GM12878 (cell line): ENCODE data around the gene BPIFB3. TPM values are rescaled to one million over a fixed set of nuclear protein-coding genes. Genes with fewer than 3 reads are reported as not detected.

Experiments
- ATAC-seq: fragments of 200-7000 bp; cut with Tn5 transposase; 3 replicates; pipeline ENCODE4 v1.9.1; 2020; ENCODE audit warnings: mild to moderate bottlenecking, moderate library complexity
- BruUV-seq: library from RNA; stranded (reverse); fragments of 400-500 nt; replicated peaks from 2 replicates; lab custom pipeline; 2021; lab: Mats Ljungman, UMichigan
- CTCF ChIA-PET: fragments of 300-600 bp; sonication (Branson Sonifier 250); formaldehyde crosslinking; extraction: SDS; loops from one replicate; lab custom pipeline; 2021; ENCODE audit warnings: inconsistent platforms; lab: Yijun Ruan, JAX
- POLR2A ChIA-PET: fragments of 350-600 bp; formaldehyde crosslinking; extraction: SDS; loops from one replicate; lab custom pipeline; 2021; ENCODE audit warnings: inconsistent platforms; lab: Charles Lee
- RAD21 ChIA-PET: fragments of 300-600 bp; sonication (Branson Sonifier 250); formaldehyde crosslinking; loops from one replicate; lab custom pipeline; 2023; ENCODE audit warnings: antibody characterized with exemption; ENCODE audit not compliant: unreplicated experiment; lab: Charles Lee
- SMC1A ChIA-PET: fragments of 300-600 bp; sonication (Branson Sonifier 250); formaldehyde crosslinking; loops from one replicate; lab custom pipeline; 2023; ENCODE audit not compliant: unreplicated experiment, uncharacterized antibody; lab: Charles Lee
- DNase-seq: peaks from one replicate; pipeline ENCODE4 v3.0.0-alpha.2; 2011; ENCODE audit warnings: low read depth, low spot score
- FAIRE-seq: peaks from 3 replicates; lab custom pipeline; 2011; peaks lifted over from hg19 to GRCh38; lab: Jason Lieb, UNC
- H2AFZ ChIP-seq: 2 replicates; pipeline ENCODE4 v1.6.0; 2011; ENCODE audit warnings: low read depth, low read length, control low read depth; ENCODE audit not compliant: control insufficient read depth
- H3K27ac ChIP-seq: 2 replicates; pipeline ENCODE4 v1.5.1; 2011; ENCODE audit warnings: control low read depth; ENCODE audit not compliant: control insufficient read depth, insufficient read depth
- H3K27me3 ChIP-seq, 2 experiments: replicated peaks in 1 of 2; 2 replicates each; pipeline versions ENCODE4 v1.6.0 to v1.6.1; 2011; ENCODE audit warnings: low read length in 1 of 2; ENCODE audit not compliant: control insufficient read depth in 2 of 2, insufficient read depth in 2 of 2
- H3K36me3 ChIP-seq, 2 experiments: 2 replicates each; pipeline ENCODE4 v1.5.1; 2011; ENCODE audit warnings: low read length in 1 of 2; ENCODE audit not compliant: control insufficient read depth in 2 of 2, insufficient read depth in 2 of 2
- H3K4me1 ChIP-seq: 2 replicates; pipeline ENCODE4 v1.6.1; 2011; ENCODE audit warnings: mild to moderate bottlenecking, low read length, moderate library complexity, mixed read lengths; ENCODE audit not compliant: control insufficient read depth, insufficient read depth
- H3K4me2 ChIP-seq: 2 replicates; pipeline ENCODE4 v1.6.0; 2011; ENCODE audit warnings: control low read depth; ENCODE audit not compliant: control insufficient read depth, insufficient read depth
- H3K4me3 ChIP-seq: fragments of 200-600 bp; sonication (generic); 2 replicates; pipeline ENCODE4 v1.5.1; 2016
- H3K79me2 ChIP-seq: 2 replicates; pipeline ENCODE4 v1.6.0; 2011; ENCODE audit warnings: low read length; ENCODE audit not compliant: control insufficient read depth, insufficient read depth
- H3K9ac ChIP-seq: 2 replicates; pipeline ENCODE4 v1.8.0; 2011; ENCODE audit warnings: low read length, control low read depth, mixed read lengths; ENCODE audit not compliant: control insufficient read depth, insufficient read depth
- H3K9me3 ChIP-seq: replicated peaks from 3 replicates; pipeline ENCODE4 v1.5.1; 2011; ENCODE audit warnings: mild to moderate bottlenecking, low read length; ENCODE audit not compliant: control insufficient read depth, insufficient read depth
- H4K20me1 ChIP-seq: 2 replicates; pipeline ENCODE4 v1.6.0; 2011; ENCODE audit not compliant: control insufficient read depth, insufficient read depth
- BACH1 ChIP-seq: fragments of 450-650 bp; IDR thresholded peaks from 2 replicates; pipeline ENCODE4 v1.6.1; 2017; ENCODE audit warnings: mild to moderate bottlenecking, borderline replicate concordance
- HSF1 ChIP-seq: fragments of 150-350 bp; IDR thresholded peaks from 2 replicates; pipeline ENCODE4 v1.6.1; 2014; ENCODE audit warnings: mild to moderate bottlenecking, low read depth, low read length
- POLR2AphosphoS2 ChIP-seq: IDR thresholded peaks from 2 replicates; pipeline ENCODE4 v1.6.1; 2011; ENCODE audit warnings: low read depth, mild to moderate bottlenecking, low read length, improper control_type of control experiment, moderate library complexity
- SREBF1 ChIP-seq: IDR thresholded peaks from 2 replicates; pipeline ENCODE4 v1.6.1; 2012; ENCODE audit warnings: mild to moderate bottlenecking, low read length
- STAT1 ChIP-seq: fragments of 450-650 bp; conservative IDR thresholded peaks from 2 replicates; pipeline ENCODE4 v1.6.1; 2014; ENCODE audit warnings: antibody characterized with exemption, mild to moderate bottlenecking
- WGBS: methylation state at CpG from one replicate; pipeline ENCODE4 v1.1.6; 2016; ENCODE audit warnings: low lambda C conversion rate; ENCODE audit not compliant: insufficient replicate concordance, insufficient coverage; ENCODE audit errors: missing lambda C conversion rate; 5-methylcytosine and 5-hydroxymethylcytosine counted together
- in situ Hi-C: fragments of 300-500 bp; cut with MboI; formaldehyde crosslinking; loops from 9 replicates; pipeline ENCODE4 v1.14.3; 2018; ENCODE audit warnings: mixed read lengths
- intact Hi-C: fragments of 100-400 bp; cut with micrococcal nuclease; formaldehyde crosslinking; loops from one replicate; pipeline ENCODE4 v1.14.2; 2022; ENCODE audit not compliant: unreplicated experiment
- polyA plus RNA-seq, 11 experiments: library from polyadenylated mRNA; depleted of rRNA in 4 of 11; unstranded in 6 of 11; stranded (reverse) in 5 of 11; fragments of >200 nt; fragmentation: Nextera tagmentation in 4 of 11; fragmentation: Illumina TruSeq in 1 of 11; extraction: Ambion mirVana in 4 of 11; extraction: Trizol in 1 of 11; gene quantifications; 1 replicate in 1 of 11; 2 replicates in 10 of 11; pipeline versions ENCODE4 v1.2.1 to v1.2.3, GENCODE V29; 2011 to 2016; ENCODE audit warnings: inconsistent platforms in 2 of 11, missing spikeins in 2 of 11, low read depth in 1 of 11
- total RNA-seq, 4 experiments: library from RNA; depleted of rRNA in 3 of 4; stranded (reverse); fragments of >200 nt in 3 of 4; fragmentation: Illumina TruSeq in 1 of 4; extraction: Trizol in 1 of 4; gene quantifications; 2 replicates each; pipeline versions ENCODE4 v1.2.1 to v1.2.3, GENCODE V29; 2013 to 2021

Gene BPIFB3
- total and polyA plus RNA-seq, 10 of the 15 experiments (the other 5 are each of a cell fraction or from before 2014, with no cell fraction given) = not detected

- in situ Hi-C loops = no loop called here
- intact Hi-C loops = no loop called here
- Histone ChIP-seq H4K20me1 (no peaks in the 10 kb centered on the region), H3K4me2 (no peak overlapping the region), H3K27me3 (no peaks in the 10 kb centered on the region; a peak in 1 of 4 replicates), H3K4me3 (no peak overlapping the region), H3K79me2 (no peaks in the 10 kb centered on the region), H3K9me3 (no peaks in the 10 kb centered on the region), H3K9ac (no peak overlapping the region), H3K4me1 (no peaks in the 10 kb centered on the region)
- no peak for ATAC-seq
- SMC1A ChIA-PET = no interaction called here
- RAD21 ChIA-PET = no interaction called here
- 23% methylated on average over 2 of the region's 2 CpGs for WGBS
- no peak for FAIRE-seq
- POLR2A ChIA-PET = no interaction called here
- CTCF ChIA-PET = no interaction called here
- DNase-seq = no peak
- no peak for TF ChIP-seq POLR2AphosphoS2
- no peak for TF ChIP-seq BACH1
- TF ChIP-seq, all 136 proteins: peak for 0
- no peak overlapping the region for H2AFZ ChIP-seq
- H3K36me3 ChIP-seq = no peaks in the 10 kb centered on the region
- no peak overlapping the region for H3K27ac ChIP-seq
- BruUV-seq = no TSS peak
Measured at GRCh38 chr20:33054791-33055190, 1.1 kb downstream of the BPIFB3 start.

DNA sequence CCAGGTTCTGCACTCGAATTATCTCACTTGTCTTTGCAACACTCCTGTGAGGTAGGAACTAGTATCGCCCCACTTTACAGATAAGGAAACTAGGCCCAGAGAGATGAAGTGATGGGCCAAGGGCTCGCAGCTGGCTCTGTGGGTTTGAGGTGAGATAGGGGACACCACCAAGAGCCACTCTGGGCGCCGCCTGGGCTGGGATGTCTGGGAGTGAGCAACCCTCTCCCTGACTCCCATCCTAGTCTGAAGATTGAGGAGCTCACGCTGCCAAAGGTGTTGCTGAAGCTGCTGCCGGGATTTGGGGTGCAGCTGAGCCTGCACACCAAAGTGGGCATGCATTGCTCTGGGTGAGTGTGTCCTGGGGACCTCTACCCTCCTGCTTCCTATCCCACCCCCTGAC, 5.4 kb downstream of the BPIFB3 start:
- ChIA-PET CTCF (no interaction called here), POLR2A (no interaction called here), SMC1A (no interaction called here), RAD21 (no interaction called here)
- Histone ChIP-seq H2AFZ (no peak overlapping the region), H4K20me1 (no peaks in the 10 kb centered on the region), H3K4me3 (no peak overlapping the region), H3K27me3 (no peaks in the 10 kb centered on the region; a peak in 1 of 4 replicates), H3K79me2 (no peaks in the 10 kb centered on the region), H3K9me3 (no peaks in the 10 kb centered on the region), H3K4me1 (no peaks in the 10 kb centered on the region), H3K9ac (no peak overlapping the region), H3K4me2 (no peak overlapping the region), H3K27ac (no peak overlapping the region), H3K36me3 (no peaks in the 10 kb centered on the region)
- ATAC-seq = no peak
- intact Hi-C loops = no loop called here
- in situ Hi-C loops = no loop called here
- no peak for FAIRE-seq
- no TSS peak for BruUV-seq
- WGBS = 14% methylated on average over 7 of the region's 7 CpGs
- no peak for TF ChIP-seq SREBF1
- no peak for TF ChIP-seq STAT1
- TF ChIP-seq HSF1 = no peak
- DNase-seq = no peak
